Adrenal gland (tissue), 5 donors: ENCODE data around the gene RNF41.

Experiments used
- POLR2A ChIP-seq, 2 donors: fragments of 450-650 bp; IDR thresholded peaks; one replicate each; pipeline ENCODE4 v1.6.1; 2017; ENCODE audit warnings: antibody characterized with exemption in 2 of 2, mild to moderate bottlenecking in 2 of 2, moderate library complexity in 1 of 2
- TF ChIP-seq, protein P1 (sequence below), 6 experiments: fragments of 450-650 bp in 4 of 6; fragments of 200-600 bp in 2 of 6; sonication (generic) in 1 of 6; IDR thresholded peaks; 1 replicate in 5 of 6; 2 replicates in 1 of 6; pipeline versions ENCODE4 v1.5.1 to v1.8.0; 2016 to 2021; ENCODE audit warnings: antibody characterized with exemption in 6 of 6, mild to moderate bottlenecking in 2 of 6, moderate library complexity in 1 of 6
- donor health status: DM: no; HTN: no; CAD: no.

DNA sequence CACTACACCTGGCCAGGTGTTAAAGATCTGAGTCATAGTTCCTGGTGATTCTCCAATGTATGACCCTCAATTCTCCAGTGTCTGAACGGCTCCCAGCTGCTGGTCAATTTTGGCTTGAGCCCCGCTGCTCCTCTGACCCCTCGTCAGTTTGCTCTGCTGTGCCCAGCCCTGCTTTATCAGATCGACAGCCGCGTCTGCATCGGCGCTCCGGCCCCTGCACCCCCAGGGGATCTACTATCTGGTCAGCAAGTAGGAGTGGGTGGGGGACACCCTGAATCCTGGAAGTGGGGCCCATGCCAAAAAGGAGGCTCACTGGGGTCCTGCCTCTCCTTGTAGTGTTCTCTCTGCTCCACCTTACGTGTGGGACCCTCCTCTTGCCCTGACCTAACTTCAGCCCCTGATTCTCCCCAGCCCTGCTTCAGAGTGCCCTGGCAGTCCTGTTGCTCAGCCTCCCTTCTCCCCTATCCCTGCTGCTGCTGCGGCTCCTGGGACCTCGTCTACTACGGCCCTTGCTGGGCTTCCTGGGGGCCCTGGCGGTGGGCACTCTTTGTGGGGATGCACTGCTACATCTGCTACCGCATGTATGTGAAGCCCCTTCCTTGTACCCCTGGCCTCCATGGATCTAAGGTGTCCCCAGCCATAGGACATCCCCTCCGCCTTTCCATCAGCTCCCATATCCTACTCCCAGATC is 13.2 kb upstream of the RNF41 start:
- TF ChIP-seq, protein P1, sequence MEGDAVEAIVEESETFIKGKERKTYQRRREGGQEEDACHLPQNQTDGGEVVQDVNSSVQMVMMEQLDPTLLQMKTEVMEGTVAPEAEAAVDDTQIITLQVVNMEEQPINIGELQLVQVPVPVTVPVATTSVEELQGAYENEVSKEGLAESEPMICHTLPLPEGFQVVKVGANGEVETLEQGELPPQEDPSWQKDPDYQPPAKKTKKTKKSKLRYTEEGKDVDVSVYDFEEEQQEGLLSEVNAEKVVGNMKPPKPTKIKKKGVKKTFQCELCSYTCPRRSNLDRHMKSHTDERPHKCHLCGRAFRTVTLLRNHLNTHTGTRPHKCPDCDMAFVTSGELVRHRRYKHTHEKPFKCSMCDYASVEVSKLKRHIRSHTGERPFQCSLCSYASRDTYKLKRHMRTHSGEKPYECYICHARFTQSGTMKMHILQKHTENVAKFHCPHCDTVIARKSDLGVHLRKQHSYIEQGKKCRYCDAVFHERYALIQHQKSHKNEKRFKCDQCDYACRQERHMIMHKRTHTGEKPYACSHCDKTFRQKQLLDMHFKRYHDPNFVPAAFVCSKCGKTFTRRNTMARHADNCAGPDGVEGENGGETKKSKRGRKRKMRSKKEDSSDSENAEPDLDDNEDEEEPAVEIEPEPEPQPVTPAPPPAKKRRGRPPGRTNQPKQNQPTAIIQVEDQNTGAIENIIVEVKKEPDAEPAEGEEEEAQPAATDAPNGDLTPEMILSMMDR (IDR thresholded peaks at IDR 0.05), result no peak
- no peak for TF ChIP-seq POLR2A (IDR thresholded peaks at IDR 0.05)
